ENCODE results near the gene IL16. TPM values are rescaled to one million over a fixed set of nuclear protein-coding genes. Genes with fewer than 3 reads are reported as not detected.

The IL16 gene
- total RNA-seq, 1 donor from 2014 or later: 2.5 TPM

DNA sequence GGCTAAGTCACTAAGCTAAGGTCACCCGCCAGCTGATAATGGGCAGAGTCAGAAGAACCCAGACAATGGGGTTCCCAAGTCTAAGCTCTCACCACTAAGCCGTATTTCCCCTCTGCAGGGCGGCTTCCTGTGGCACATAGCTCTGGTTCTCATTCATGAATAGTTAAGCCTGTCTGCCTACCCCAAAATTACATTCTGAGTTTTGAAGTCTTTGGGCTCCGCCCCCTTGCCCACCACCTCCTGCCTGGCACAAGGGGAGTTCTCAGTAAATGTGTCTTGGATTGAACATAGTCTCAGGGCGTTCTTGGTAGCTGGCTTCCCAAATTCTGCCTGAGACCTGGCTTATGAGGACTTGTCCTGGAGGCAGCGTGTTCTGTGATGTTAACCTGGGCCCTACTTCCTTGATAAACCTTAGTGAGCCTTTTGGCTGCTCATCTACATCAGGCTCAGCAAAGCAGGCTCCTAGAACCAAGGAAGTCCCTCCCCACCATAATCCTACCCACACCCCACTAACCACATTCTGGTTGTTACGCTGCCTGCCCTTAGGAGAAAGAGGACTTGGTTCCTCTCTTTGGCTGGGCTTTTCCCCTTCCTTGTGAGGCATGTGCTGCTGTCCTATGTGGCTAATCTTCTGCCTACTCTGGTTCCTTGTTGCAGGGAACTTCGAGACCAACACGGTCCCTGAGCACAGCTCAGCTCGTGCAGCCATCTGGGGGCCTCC, 72.4 kb downstream of the IL16 start:
- no peak for DNase-seq (ENCODE audit: low spot score)
- intact Hi-C loops (cut with DNase I): loop anchor here (5.0 to 10.0 kb wide), 2 partner anchors 272 to 294 kb away; no protein-coding TSS in a partner anchor

DNA sequence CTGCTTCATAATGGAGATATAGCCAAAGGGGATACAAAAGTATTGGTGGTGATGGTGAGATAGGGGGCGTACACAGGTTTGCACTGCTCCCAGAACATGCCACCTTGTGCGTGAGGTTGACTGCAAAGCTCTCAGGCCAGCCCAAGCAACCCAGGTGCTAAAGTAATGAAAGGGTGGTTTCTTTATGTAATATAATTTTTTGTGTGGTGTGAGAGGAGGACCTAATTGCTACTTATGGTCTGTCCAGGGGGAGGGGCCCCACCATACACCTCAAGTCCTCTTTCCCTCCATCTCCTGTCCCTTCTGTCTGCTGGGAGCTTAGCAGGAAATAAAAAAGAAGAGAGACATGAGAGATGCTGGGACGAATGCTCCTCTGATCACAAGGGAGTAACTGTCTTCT, 73.5 kb downstream of the IL16 start:
- no peak for DNase-seq (ENCODE audit: low spot score)
- intact Hi-C loops (cut with DNase I): no loop called here

DNA sequence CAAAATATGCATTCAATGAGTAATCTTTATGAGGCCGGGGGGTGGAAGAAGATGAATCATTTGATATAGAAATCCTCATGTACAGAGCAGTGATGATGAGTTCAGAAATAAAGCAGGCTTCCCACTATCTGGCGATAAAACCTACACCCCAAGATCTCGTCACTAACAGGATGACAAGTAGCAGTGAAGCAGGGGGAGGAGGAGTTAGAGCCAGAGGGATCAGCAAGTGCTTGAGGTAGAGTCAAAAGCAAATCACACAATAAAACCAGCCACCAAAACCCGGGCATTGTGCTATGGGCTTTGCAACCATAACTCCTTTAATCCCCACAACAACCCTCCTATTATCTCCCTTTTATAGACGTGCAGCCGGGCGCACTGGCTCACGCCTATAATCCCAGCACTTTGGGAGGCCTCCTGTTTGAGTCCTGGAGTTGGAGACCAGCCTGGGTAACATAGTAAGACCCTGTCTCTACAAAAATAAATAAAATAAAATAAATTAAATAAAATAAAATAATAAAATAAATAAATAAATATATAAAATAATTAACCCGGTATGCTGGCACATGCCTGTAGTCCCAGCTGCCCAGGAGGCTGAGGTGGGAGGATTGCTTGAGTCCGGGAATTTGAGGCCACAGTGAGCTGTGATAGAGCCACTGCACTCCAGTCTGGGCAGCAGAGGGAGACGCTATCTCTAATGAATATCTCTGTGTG, 74.3 kb downstream of the IL16 start:
- intact Hi-C loops (cut with DNase I): no loop called here
- no peak for DNase-seq (ENCODE audit: low spot score)

DNA sequence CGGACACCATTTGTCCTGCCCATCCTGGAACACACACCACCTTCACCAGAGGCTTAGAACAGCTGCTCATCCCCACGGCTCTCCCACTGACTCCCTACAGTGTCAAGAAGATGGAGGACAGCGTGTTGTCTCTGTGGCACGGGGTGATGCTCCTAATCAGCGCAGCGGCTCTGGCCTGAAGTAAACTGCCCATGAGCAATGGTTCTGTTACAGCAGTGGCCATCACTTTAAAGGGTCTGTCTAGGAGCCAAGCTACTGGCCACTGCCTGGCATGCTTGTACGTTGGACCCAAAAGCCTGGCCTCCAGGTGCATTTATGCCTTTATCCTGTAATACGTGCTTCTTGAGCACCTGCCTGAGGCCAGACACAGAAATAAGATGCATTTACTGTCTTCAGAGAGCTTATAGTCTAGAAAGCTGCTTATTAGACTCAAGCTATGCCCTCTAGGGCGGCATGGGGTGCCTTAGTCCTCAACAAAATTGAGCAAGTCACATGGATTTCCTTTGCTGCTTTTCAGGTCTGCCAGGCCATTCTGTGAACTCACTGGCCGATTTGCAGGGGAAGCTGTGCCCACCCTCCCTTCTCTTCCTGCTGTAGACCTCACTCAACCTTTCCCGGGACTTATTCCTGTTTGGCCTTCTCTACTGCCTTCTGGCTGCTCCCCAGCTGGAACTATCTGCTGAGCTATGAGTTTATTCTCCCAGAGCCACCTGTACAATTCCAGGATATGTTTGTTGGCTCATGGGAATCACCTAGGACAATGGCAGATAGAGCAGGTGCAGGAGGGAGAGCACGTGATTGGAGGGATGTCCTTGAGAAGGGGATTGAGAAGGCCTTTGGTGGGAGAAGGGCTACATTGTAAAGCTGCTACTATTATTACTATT, 75.3 kb downstream of the IL16 start:
- intact Hi-C loops (cut with DNase I): no loop called here

DNA sequence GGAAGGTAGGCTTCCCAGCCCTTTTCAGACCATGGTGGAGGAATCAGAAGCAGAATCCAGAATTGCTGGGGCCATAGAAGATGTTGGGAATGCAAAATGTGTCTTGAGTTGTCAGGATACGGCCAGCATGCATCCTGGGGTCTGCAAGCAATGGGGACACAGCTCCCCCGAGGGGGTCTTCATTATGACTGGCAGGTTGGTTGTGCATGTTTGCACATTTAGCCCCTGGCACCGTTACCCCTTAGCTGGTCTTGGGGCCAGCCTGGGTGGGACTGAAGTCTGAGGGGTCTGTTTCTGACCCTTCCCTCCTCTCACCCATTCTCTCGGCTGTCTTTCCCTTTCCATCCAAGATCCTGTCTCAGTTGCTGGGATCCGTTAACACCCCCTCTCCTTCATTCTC, 76.5 kb downstream of the IL16 start:
- no peak for DNase-seq (ENCODE audit: low spot score)
- intact Hi-C loops (cut with DNase I): no loop called here

More for the DNA sequence above, 75.3 kb downstream of the IL16 start:
- DNase-seq (ENCODE audit: low spot score): no peak

DNA sequence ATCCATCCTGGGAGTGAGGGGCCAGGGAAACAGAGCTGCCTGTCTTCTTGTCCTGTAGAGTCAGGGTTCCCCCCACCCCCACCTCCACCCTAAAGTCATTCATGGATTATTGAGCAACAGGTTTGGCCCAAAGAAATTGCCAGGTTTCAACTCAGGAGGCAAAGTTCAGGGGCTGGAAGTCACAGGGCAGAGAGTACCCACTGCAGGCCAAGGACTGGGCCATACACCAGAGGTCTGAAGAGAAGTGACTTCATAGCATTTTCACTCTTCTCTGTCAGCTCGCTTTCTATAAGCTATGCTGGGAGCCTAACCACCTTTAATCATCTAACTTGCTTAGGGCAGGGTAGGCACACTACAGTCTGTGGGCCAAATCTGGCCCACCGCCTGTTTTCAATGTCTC, 77.2 kb downstream of the IL16 start:
- no peak for DNase-seq (ENCODE audit: low spot score)
- intact Hi-C loops (cut with DNase I): loop anchor here (2.0 kb wide), 2 partner anchors 63 to 127 kb away; no protein-coding TSS in a partner anchor

DNA sequence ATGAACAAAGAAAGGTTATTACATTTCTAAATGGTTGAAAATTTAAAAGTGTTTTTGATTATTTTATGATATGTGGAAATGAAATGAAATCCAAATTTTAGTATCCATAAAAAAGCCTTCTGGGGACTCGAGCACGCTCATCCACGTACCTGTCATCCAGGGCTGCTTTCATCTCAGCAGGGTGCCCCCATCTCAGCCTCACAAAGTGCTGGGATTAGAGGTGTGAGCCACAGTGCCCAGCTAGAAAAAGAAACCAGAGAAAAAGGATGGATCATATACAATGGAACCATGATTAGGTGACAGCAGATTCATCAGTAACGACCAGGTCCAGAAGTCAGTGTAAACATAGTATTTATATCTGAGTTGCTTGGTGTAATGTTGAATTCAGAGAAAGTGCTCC, 77.6 kb downstream of the IL16 start:
- intact Hi-C loops (cut with DNase I): loop anchor here (2.0 kb wide), 2 partner anchors 63 to 127 kb away; no protein-coding TSS in a partner anchor
- no peak for DNase-seq (ENCODE audit: low spot score)

DNA sequence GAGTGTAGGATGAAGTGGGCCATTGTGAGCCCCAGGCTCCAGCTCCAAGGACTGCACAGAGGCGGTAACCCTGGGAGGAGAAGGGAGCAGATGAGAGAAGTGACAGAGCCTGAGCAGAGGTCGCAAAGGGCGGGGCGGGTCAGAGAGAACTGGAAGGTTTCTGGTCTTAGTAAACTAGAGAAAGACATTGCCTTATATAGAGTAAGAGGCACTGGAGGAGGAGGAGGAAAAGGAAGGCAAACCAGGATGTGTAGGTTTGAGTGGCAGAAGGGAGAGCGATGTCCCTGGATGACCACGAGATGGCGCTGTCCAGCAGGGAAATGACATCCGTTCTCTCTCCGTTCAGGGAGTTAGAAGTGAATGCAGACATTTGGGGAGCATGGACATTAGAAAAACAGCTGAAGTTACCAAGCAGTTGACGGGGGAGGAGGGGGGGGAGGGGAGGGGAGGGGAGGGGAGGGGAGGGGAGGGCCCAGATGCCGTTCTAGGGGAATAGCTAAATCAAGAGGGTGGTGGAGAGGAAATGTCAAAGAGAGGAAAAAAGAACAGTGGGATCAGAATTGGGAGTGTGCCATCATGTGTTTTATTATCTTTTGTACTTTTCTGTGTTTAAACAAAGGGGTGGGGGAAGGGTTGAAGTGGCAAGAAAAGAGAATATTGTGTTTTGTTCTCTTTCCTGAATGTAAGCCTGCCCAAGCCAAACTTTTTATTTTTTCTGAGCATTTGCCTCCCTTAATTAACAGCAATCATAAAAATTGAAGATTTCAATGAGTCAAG, 78.4 kb downstream of the IL16 start:
- intact Hi-C loops (cut with DNase I): loop anchor here (2.0 kb wide), 2 partner anchors 62 to 126 kb away; no protein-coding TSS in a partner anchor
- peak; percentile 89 for DNase-seq (ENCODE audit: low spot score)

DNA sequence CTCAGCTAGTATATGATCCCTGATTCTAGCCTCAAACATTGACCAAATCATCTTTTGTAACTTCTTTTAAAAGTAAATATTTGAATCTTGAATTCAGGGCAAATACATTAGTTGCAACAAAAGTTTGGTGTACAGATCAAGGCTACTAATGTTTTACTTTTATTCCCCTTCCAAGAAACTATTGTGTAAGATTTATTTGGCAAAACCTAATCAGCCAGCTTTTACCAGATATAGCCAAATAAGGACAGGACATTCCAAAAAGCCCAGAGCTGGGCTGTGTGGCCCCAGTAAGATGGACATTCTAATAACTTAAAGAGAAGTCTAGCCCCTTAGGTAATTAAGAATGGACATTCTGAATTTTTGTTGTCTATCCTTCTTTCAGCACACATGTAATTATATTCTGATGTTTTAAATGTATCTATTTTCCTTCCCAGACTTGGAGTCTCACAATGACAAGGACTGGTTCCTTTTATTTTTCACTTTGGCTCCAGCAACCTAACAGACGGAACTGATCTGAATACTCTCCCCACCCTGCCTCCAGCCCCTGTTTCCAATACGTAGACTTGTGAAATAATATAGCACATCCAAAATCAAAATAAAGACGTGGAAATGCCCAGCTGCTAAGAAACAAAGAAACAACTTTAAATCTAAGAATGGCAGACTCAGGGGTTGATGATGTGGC, 79.2 kb downstream of the IL16 start:
- intact Hi-C loops (cut with DNase I): loop anchor here (2.0 kb wide), 2 partner anchors 61 to 125 kb away; no protein-coding TSS in a partner anchor
- no peak for DNase-seq (ENCODE audit: low spot score)

DNA sequence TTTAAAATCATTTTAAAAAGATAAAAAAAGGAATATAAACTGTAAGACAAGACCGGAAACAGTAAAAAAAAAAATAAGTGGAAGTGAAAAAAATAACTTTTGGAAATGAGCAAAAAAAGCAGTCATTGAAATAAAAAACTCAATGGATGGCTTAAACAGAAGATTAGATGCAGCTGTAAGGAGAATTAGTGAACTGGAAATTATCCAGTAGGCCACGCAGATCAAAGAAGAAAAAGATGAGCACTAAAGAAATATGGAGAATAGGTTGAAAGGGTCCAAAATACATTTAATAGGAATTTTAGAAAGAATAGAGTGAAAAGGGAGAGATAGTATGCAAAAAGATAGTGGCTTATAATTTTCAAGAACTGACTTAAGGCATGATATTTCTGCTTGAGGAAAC, 80.3 kb downstream of the IL16 start:
- DNase-seq (ENCODE audit: low spot score): no peak
- intact Hi-C loops (cut with DNase I): no loop called here

DNA sequence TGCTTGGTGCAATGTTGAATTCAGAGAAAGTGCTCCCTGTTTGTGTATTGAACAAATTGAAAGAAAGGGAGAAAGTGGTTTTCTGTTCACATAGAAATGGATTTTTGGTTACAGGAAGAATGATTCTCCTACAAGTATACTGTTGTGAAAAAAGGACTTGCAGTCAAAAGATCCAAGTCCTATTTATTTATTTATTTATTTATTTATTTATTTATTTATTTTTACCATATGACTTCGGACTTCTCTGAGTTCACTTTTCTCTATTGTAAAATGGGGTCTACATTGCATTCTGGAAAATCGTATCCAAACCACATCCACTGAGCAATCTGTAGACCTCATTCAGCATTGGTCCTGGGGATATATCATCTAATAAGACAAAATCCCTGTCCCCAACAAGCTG, 81.2 kb downstream of the IL16 start:
- no peak for DNase-seq (ENCODE audit: low spot score)
- intact Hi-C loops (cut with DNase I): no loop called here

DNA sequence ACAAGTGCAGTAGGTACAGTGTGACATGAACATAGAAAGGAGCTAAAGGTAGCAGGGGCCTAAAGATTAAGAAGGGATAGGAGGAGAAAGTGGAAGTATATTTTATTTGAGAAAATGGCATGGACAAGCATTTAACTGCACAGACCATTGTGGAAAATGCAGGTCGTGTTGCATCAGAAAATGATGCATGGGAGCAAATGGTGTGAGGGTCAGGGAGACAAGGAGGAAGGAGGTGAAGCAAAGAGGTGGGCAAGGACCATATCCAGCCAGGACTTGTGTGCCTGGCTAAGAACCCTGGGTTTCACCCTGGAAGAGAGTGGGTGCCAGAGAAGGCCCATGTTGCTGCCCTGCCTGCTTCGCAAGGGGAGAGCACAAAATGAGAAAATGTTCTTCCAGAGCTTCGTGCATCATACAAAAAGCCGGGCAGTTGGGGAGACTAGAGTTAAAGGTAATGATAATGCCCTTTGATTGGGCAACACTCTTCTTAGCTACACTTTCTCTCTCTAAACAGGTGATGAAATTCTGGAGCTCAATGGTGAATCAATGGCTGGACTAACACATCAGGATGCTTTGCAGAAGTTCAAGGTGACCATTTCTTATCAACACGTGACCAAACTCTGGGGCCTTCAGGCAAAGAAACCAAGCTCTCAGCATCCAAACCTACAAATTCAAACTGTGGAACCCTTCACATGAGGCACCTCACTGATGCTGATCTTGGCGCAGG, 81.8 kb downstream of the IL16 start:
- no peak for DNase-seq (ENCODE audit: low spot score)
- intact Hi-C loops (cut with DNase I): no loop called here

DNA sequence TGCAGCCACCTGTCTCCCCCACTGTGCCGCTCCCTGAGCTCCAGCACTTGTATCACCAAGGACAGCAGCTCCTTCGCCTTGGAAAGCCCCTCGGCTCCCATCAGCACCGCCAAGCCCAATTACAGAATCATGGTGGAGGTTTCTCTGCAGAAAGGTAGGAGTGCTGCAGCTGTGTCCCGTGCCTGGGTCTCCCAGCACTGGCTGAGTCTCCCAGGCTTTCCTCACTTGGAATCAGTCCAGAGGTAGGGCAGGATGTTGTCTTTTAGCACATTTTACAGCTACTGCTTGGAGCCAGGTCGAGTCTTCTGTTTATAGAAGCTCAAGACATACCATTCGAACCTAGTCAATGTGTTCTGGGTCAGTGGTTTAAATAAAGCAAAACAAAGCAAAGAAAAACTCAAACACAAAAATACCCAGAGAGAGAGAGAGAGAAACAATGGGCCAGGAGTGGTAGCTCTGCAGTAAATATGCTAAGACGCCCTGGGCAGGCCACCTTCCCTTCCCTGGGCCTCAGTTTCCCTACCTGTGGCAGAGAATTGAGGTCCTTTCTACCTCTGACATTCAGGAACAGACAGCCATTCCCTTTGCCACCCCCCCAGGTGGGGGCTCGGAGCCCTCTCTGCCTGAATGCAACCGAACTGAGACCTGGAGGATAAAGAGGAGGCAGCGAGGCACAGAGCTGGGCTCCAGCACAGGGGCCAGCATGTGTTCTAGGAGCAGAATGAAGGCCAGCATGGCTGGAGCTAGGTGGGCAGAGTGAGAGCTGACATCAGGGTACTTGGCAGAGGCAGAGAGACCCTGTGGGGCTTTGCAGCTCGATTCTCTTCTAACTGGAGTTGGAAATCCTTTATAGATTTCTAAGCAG, 83.2 kb downstream of the IL16 start:
- intact Hi-C loops (cut with DNase I): no loop called here
- no peak for DNase-seq (ENCODE audit: low spot score)

DNA sequence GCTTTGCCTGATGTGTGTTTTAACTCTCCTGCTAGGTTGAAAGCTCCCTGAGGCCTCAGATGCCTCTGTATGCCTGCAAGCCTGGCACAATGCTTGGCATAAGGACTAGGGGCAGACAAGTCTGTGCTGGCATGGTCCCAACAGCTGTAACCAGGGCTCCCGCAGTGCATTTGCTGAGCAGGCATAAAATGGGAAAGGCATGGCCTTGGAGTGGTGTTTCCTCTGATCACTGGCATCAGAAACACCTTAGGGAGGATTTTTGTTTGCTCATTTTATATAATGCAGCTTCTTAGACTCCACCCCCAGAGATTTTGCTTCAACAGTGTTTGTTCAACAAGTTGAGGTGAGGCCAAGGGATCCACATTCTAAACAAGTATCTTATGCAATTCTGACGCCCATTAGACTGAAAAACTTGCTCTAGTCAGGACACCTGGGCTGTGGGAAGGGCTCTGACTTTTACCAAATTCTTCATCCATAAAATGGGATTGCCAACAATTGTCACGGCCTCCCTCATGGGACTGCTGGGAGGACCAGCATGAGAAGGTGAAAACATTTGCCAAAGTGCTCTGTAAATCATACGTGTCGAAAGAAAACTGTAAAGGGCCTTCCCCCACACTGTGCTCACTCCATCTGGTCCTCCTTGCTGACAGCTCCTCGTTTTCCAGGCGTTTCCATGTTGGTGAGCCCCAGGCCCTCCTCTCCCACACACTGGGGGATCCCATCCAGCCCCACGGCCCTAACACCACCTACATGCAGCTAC, 84.2 kb downstream of the IL16 start:
- intact Hi-C loops (cut with DNase I): no loop called here
- DNase-seq (ENCODE audit: low spot score): no peak

DNA sequence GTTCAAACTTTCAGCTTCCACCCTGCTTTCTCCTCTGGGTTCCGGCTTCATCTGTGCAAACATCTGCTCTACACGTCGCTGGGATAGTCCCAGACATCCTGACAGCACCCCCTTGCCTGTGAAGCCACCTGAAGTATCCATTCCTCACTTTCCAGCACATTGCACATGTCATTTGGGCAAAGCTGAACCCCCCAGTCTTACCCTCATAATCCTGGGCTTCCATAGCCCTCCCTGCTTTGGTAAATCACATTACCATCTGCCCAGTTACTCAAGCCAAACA, 84.7 kb downstream of the IL16 start:
- no peak for DNase-seq (ENCODE audit: low spot score)
- intact Hi-C loops (cut with DNase I): no loop called here

DNA sequence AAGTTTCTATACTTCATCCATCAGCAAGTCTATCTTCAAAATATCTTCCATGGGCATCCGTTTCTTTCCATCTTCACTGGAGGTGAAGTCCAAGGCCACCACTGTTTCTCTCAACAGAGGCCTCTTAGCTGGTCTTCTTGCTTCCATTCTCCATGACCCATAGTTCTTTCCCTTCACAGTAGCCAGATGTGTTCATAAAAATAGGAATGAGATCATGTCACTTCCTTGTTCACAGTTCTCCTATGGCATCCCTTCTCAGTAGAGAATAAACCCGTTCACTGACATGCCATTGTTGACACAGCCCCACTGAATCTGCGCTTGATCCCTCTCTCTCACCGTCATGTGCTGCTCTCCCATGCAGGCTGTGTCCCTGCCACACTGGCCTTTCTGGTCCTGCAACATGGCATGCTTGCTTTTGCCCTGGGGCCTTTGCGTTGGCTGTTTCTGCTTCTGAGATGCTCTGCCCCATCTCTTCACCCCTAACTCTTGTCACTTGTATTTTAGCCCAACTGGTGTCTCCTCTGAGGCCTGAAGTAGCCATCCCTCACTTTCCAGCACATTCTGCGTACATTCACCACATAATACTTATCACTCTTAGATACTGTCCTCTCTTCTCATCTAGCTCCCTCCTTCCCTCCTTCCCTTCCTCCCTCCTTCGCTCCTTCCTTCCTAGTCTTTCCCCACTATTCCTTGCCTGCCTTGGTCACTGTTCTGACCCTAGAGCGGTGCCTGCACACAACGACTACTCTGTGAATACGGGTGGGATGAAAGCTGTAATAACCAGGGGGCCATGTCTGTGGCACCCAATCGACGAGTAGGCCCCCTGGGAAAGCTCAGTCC, 85.3 kb downstream of the IL16 start:
- DNase-seq (ENCODE audit: low spot score): peak; percentile 43
- intact Hi-C loops (cut with DNase I): no loop called here
